Measurements from ENCODE around the gene FEV.

FEV gene

GRCh38 chr2:219018286-219018685 lies 33.3 kb upstream of the FEV start:
- Histone ChIP-seq H3K4me1 (ENCODE audit: insufficient read depth, low read length) (no peaks in the 10 kb centered on the region), H3K36me3 (ENCODE audit: insufficient read depth, low read length) (no peaks in the 10 kb centered on the region), H3K4me3 (ENCODE audit: low read depth in 1 of 2, low read length in 2 of 2) (no peak overlapping the region), H3K4me2 (ENCODE audit: insufficient read depth, low read length) (no peak overlapping the region), H2AFZ (ENCODE audit: low read depth, low read length) (no peak overlapping the region), H3K27ac (ENCODE audit: low read length) (no peak overlapping the region), H3K79me2 (ENCODE audit: insufficient read depth, low read length) (no peaks in the 10 kb centered on the region), H4K20me1 (ENCODE audit: insufficient read depth, low read length) (no peaks in the 10 kb centered on the region), H3K9ac (ENCODE audit: low read depth, low read length) (no peak overlapping the region), H3K9me3 (ENCODE audit: insufficient read depth, low read length, severe bottlenecking) (no peaks in the 10 kb centered on the region), H3K27me3 (ENCODE audit: insufficient read depth, low read length, poor library complexity) (no peaks in the 10 kb centered on the region)
- no peak for DNase-seq
- TF ChIP-seq CTCF (IDR thresholded peaks at IDR 0.05; ENCODE audit: borderline replicate concordance, extremely low read depth, low read length, poor library complexity, severe bottlenecking) (no peak), EZH2 (IDR thresholded peaks at IDR 0.05; ENCODE audit: borderline replicate concordance, low read depth, low read length, severe bottlenecking) (no peak)
- no peak for ATAC-seq (ENCODE audit: insufficient read depth, low read depth)

DNA sequence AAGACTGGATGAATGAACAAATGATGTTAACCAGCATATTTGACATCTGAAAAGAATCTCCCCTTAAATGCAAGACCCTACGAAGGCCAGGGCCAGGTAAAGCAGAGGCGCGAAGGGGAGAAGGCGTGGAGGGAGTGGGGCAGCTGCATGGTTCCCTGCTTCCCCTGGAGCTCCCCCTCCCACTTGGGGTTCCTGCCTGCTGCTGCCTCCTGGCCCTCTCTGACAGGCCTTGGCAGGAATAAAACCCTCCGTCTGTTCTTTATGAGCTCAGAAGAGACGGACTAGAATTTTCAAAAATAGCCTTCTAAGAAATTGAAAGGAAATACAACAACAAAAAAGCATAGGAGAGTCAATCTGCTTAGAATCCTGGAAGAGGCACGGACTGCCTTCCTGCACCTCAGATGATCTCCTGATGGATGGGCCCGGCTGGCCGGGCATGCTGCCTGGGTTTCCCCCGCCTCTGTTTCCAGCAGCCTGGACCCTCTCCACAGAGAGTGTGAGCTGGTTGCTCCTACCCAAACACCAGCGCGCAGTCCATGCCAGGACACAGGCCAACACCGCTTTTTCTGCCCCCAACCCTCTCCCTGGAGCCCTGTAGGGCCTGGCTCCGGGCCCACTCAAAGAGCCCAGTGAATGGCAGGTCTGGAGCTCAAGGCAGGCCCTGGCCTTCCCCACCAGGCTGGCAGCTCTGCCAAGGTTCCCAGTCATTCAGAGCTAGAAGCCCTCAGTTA lies 32.4 kb upstream of the FEV start:
- Histone ChIP-seq H3K36me3 (ENCODE audit: insufficient read depth, low read length) (no peaks in the 10 kb centered on the region), H3K27ac (ENCODE audit: low read length) (no peak overlapping the region), H4K20me1 (ENCODE audit: insufficient read depth, low read length) (no peaks in the 10 kb centered on the region), H3K4me3 (ENCODE audit: low read depth in 1 of 2, low read length in 2 of 2) (no peak overlapping the region), H3K27me3 (ENCODE audit: insufficient read depth, low read length, poor library complexity) (no peaks in the 10 kb centered on the region), H3K9ac (ENCODE audit: low read depth, low read length) (no peak overlapping the region), H3K79me2 (ENCODE audit: insufficient read depth, low read length) (no peaks in the 10 kb centered on the region), H3K4me1 (ENCODE audit: insufficient read depth, low read length) (no peaks in the 10 kb centered on the region), H2AFZ (ENCODE audit: low read depth, low read length) (no peak overlapping the region), H3K4me2 (ENCODE audit: insufficient read depth, low read length) (no peak overlapping the region), H3K9me3 (ENCODE audit: insufficient read depth, low read length, severe bottlenecking) (no peaks in the 10 kb centered on the region)
- no peak for TF ChIP-seq EZH2 (IDR thresholded peaks at IDR 0.05; ENCODE audit: borderline replicate concordance, low read depth, low read length, severe bottlenecking)
- no peak for TF ChIP-seq CTCF (IDR thresholded peaks at IDR 0.05; ENCODE audit: borderline replicate concordance, extremely low read depth, low read length, poor library complexity, severe bottlenecking)
- ATAC-seq (ENCODE audit: insufficient read depth, low read depth): no peak
- DNase-seq: no peak

- Histone ChIP-seq H3K9ac (ENCODE audit: low read depth, low read length) (no peak overlapping the region), H3K4me1 (ENCODE audit: insufficient read depth, low read length) (no peaks in the 10 kb centered on the region), H3K9me3 (ENCODE audit: insufficient read depth, low read length, severe bottlenecking) (no peaks in the 10 kb centered on the region), H3K27ac (ENCODE audit: low read length) (no peak overlapping the region), H3K36me3 (ENCODE audit: insufficient read depth, low read length) (no peaks in the 10 kb centered on the region), H3K4me2 (ENCODE audit: insufficient read depth, low read length) (no peak overlapping the region), H3K4me3 (ENCODE audit: low read depth in 1 of 2, low read length in 2 of 2) (no peak overlapping the region), H3K79me2 (ENCODE audit: insufficient read depth, low read length) (no peaks in the 10 kb centered on the region), H4K20me1 (ENCODE audit: insufficient read depth, low read length) (no peaks in the 10 kb centered on the region), H2AFZ (ENCODE audit: low read depth, low read length) (no peak overlapping the region), H3K27me3 (ENCODE audit: insufficient read depth, low read length, poor library complexity) (no peaks in the 10 kb centered on the region)
- ATAC-seq (ENCODE audit: insufficient read depth, low read depth) (no peak), DNase-seq (no peak)
- no peak for TF ChIP-seq CTCF (IDR thresholded peaks at IDR 0.05; ENCODE audit: borderline replicate concordance, extremely low read depth, low read length, poor library complexity, severe bottlenecking)
- no peak for TF ChIP-seq EZH2 (IDR thresholded peaks at IDR 0.05; ENCODE audit: borderline replicate concordance, low read depth, low read length, severe bottlenecking)
Observed at GRCh38 chr2:219016721-219017120, 31.7 kb upstream of the FEV start.

Measured in DND-41 (cell line).